Embryonic facial prominence (tissue), 1 donor: Measurements from ENCODE around the gene TNFSF13.

Experiments used
- DNase-seq: peaks from one replicate; pipeline ENCODE4 v3.0.0-alpha.2; 2016; ENCODE audit errors: extremely low spot score

The TNFSF13 gene

GRCh38 chr17:7558544-7559319 lies at the start of gene TNFSF13:
Gene TNFSF13 (plus strand): TSS chr17:7558750. CDS start chr17:7559040, 290 bp downstream.
- DNase-seq = no peak

GRCh38 chr17:7508846-7509245 lies 49.7 kb upstream of the TNFSF13 start:
- DNase-seq = no peak

- no peak for DNase-seq
These were observed 48.6 kb upstream of the TNFSF13 start for GRCh38 chr17:7509937-7510336.

GRCh38 chr17:7511108-7511507 lies 47.4 kb upstream of the TNFSF13 start:
- DNase-seq = no peak

- DNase-seq = no peak
These were observed 46.4 kb upstream of the TNFSF13 start for GRCh38 chr17:7512105-7512504.

- DNase-seq = no peak
These were observed 45.6 kb upstream of the TNFSF13 start for GRCh38 chr17:7512824-7513540.

- no peak for DNase-seq
These were observed 44.6 kb upstream of the TNFSF13 start for GRCh38 chr17:7513850-7514419.

- no peak for DNase-seq
These were observed 42.5 kb upstream of the TNFSF13 start for GRCh38 chr17:7515911-7516610.

GRCh38 chr17:7523033-7523432 lies 35.5 kb upstream of the TNFSF13 start:
- no peak for DNase-seq

- no peak for DNase-seq
These were observed 29.7 kb upstream of the TNFSF13 start for GRCh38 chr17:7528842-7529241.

- DNase-seq = no peak
These were observed 28.3 kb upstream of the TNFSF13 start for GRCh38 chr17:7530023-7530900.

- no peak for DNase-seq
These were observed 20.5 kb upstream of the TNFSF13 start for GRCh38 chr17:7538050-7538449.

- no peak for DNase-seq
These were observed 19.5 kb upstream of the TNFSF13 start for GRCh38 chr17:7538891-7539545.

- DNase-seq = no peak
These were observed 17.4 kb upstream of the TNFSF13 start for GRCh38 chr17:7541074-7541621.

- DNase-seq = no peak
These were observed 13.6 kb upstream of the TNFSF13 start for GRCh38 chr17:7544911-7545310.

GRCh38 chr17:7548585-7549400 lies 9.8 kb upstream of the TNFSF13 start, which contains the start of gene TNFSF12:
Gene TNFSF12 (plus strand): TSS chr17:7549058. CDS start chr17:7549154, 96 bp downstream.
- DNase-seq = no peak

GRCh38 chr17:7549401-7550055 lies 9.0 kb upstream of the TNFSF13 start:
- DNase-seq = no peak

- no peak for DNase-seq
These were observed 8.2 kb upstream of the TNFSF13 start for GRCh38 chr17:7550344-7550743.

GRCh38 chr17:7551396-7551795 lies 7.2 kb upstream of the TNFSF13 start:
- no peak for DNase-seq
